ENCODE data around the gene FBXL13.
"Not testable (repeated sequence)": the region's sequence is repeated elsewhere in the genome, so short reads cannot be mapped to it uniquely, and the experiment has no call there.

FBXL13 gene

GRCh38 chr7:103023578-103023977 is 51.0 kb downstream of the FBXL13 start:
- not testable (repeated sequence) for DNase-seq (ENCODE audit: low read depth)

GRCh38 chr7:103021490-103021889 is 53.1 kb downstream of the FBXL13 start:
- DNase-seq (ENCODE audit: low read depth) = not testable (repeated sequence)

- not testable (repeated sequence) for DNase-seq (ENCODE audit: low read depth)
Measured at GRCh38 chr7:103020876-103021275, 53.7 kb downstream of the FBXL13 start.

- not testable (repeated sequence) for DNase-seq (ENCODE audit: low read depth)
Measured at GRCh38 chr7:103018295-103018694, 56.3 kb downstream of the FBXL13 start.

- no peak for DNase-seq (ENCODE audit: low read depth)
Measured at GRCh38 chr7:103011650-103012049, 62.9 kb downstream of the FBXL13 start.

GRCh38 chr7:103010211-103010610 is 64.4 kb downstream of the FBXL13 start:
- DNase-seq (ENCODE audit: low read depth) = no peak

GRCh38 chr7:103009466-103010185 is 65.0 kb downstream of the FBXL13 start:
- no peak for DNase-seq (ENCODE audit: low read depth)

GRCh38 chr7:103003004-103003403 is 71.6 kb downstream of the FBXL13 start:
- no peak for DNase-seq (ENCODE audit: low read depth)

- no peak for DNase-seq (ENCODE audit: low read depth)
Measured at GRCh38 chr7:103001210-103001609, 73.4 kb downstream of the FBXL13 start.

GRCh38 chr7:102996957-102997356 is 77.6 kb downstream of the FBXL13 start:
- no peak for DNase-seq (ENCODE audit: low read depth)

- not testable (repeated sequence) for DNase-seq (ENCODE audit: low read depth)
Measured at GRCh38 chr7:102995609-102996008, 79.0 kb downstream of the FBXL13 start.

GRCh38 chr7:102994567-102994966 is 80.0 kb downstream of the FBXL13 start:
- DNase-seq (ENCODE audit: low read depth) = no peak

- DNase-seq (ENCODE audit: low read depth) = no peak
Measured at GRCh38 chr7:102993718-102994029, 80.9 kb downstream of the FBXL13 start.

- DNase-seq (ENCODE audit: low read depth) = no peak
Measured at GRCh38 chr7:102992938-102993717, 81.5 kb downstream of the FBXL13 start.

GRCh38 chr7:102992509-102992937 is 82.1 kb downstream of the FBXL13 start:
- no peak for DNase-seq (ENCODE audit: low read depth)

- DNase-seq (ENCODE audit: low read depth) = no peak
Measured at GRCh38 chr7:102991540-102992214, 82.9 kb downstream of the FBXL13 start.

GRCh38 chr7:102991077-102991539 is 83.5 kb downstream of the FBXL13 start:
- no peak for DNase-seq (ENCODE audit: low read depth)

GRCh38 chr7:102990642-102991041 is 84.0 kb downstream of the FBXL13 start:
- no peak for DNase-seq (ENCODE audit: low read depth)

- no peak for DNase-seq (ENCODE audit: low read depth)
Measured at GRCh38 chr7:102988631-102989560, 85.7 kb downstream of the FBXL13 start.

GRCh38 chr7:102988088-102988487 is 86.5 kb downstream of the FBXL13 start:
- DNase-seq (ENCODE audit: low read depth) = no peak

- DNase-seq (ENCODE audit: low read depth) = no peak
Measured at GRCh38 chr7:102985176-102985783, 89.3 kb downstream of the FBXL13 start.
